Fibroblast of the aortic adventitia (primary cell): Measurements from ENCODE around the gene ATP8B1. TPM values are rescaled to one million over a fixed set of nuclear protein-coding genes. Genes with fewer than 3 reads are reported as not detected.
A peak's percentile ranks its signal among the peaks of the same experiment; 100 is the strongest.

Experiments used
- DNase-seq: peaks from one replicate; pipeline ENCODE4 v3.0.0-alpha.2; 2010; ENCODE audit warnings: low read depth
- H3K4me3 ChIP-seq: 2 replicates; pipeline ENCODE4 v1.5.1; 2011; ENCODE audit warnings: low read depth, mild to moderate bottlenecking, control low read depth, low read length, moderate library complexity
- CTCF ChIP-seq: IDR thresholded peaks from 2 replicates; pipeline ENCODE4 v1.5.1; 2011; ENCODE audit warnings: mild to moderate bottlenecking, low read length, control low read depth, inconsistent platforms; ENCODE audit not compliant: insufficient read depth
- total RNA-seq: library from RNA; depleted of rRNA; stranded (reverse); fragments of >200 nt; gene quantifications from 2 replicates; pipeline ENCODE4 v1.2.3, GENCODE V29; 2012; ENCODE audit warnings: low replicate concordance

The ATP8B1 gene
- total RNA-seq, 1 donor, result 80.4 TPM

- TF ChIP-seq CTCF, result no peak
- no peak for DNase-seq
- no peak overlapping the region for H3K4me3 ChIP-seq
Measured at GRCh38 chr18:57771193-57771592, 31.9 kb downstream of the ATP8B1 start.

GRCh38 chr18:57768537-57769326 lies 34.4 kb downstream of the ATP8B1 start:
- TF ChIP-seq CTCF, result no peak
- H3K4me3 ChIP-seq, result no peak overlapping the region
- peak; percentile 96 for DNase-seq

- peak; percentile 65 for DNase-seq
- no peak for TF ChIP-seq CTCF
- H3K4me3 ChIP-seq, result no peak overlapping the region
Measured at GRCh38 chr18:57767259-57768050, 35.7 kb downstream of the ATP8B1 start.

- no peak overlapping the region for H3K4me3 ChIP-seq
- TF ChIP-seq CTCF, result no peak
- no peak for DNase-seq
Measured at GRCh38 chr18:57764995-57765394, 38.1 kb downstream of the ATP8B1 start.

- DNase-seq, result no peak
- H3K4me3 ChIP-seq, result no peak overlapping the region
- TF ChIP-seq CTCF, result no peak
Measured at GRCh38 chr18:57764087-57764486, 39.0 kb downstream of the ATP8B1 start.

GRCh38 chr18:57762686-57763085 lies 40.4 kb downstream of the ATP8B1 start:
- TF ChIP-seq CTCF, result no peak
- H3K4me3 ChIP-seq, result no peak overlapping the region
- DNase-seq, result no peak
